ENCODE data around the gene EXT2.

Gene EXT2

DNA sequence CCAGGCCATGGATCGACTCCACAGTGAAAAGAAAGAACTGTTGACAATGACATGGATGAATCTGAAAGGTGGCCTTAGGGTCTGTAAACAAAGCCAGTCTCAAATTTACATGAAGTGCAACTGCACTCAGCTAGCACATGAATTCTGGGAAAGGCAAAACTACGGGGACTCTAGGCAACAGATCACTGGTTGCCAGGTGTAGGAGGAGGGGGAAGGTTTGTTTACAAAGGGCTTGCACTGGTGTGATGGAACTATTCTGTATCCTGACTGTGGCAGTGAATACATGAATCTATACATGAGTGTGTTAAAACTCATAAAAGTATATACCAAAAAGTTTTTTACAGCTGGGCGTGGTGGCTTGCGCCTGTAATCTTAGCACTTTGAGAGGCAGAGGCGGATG, 187.1 kb downstream of the EXT2 start:
- no peak overlapping the region for H3K27ac ChIP-seq (replicated peaks)
- H3K27me3 ChIP-seq (ENCODE audit: insufficient read depth, poor library complexity, severe bottlenecking): no peaks in the 10 kb centered on the region
- no peak for DNase-seq (ENCODE audit: low read depth in 1 of 2, low spot score in 1 of 2)
- H3K4me3 ChIP-seq (replicated peaks; ENCODE audit: insufficient read depth, low read length): no peak overlapping the region
- TF ChIP-seq, protein P1, sequence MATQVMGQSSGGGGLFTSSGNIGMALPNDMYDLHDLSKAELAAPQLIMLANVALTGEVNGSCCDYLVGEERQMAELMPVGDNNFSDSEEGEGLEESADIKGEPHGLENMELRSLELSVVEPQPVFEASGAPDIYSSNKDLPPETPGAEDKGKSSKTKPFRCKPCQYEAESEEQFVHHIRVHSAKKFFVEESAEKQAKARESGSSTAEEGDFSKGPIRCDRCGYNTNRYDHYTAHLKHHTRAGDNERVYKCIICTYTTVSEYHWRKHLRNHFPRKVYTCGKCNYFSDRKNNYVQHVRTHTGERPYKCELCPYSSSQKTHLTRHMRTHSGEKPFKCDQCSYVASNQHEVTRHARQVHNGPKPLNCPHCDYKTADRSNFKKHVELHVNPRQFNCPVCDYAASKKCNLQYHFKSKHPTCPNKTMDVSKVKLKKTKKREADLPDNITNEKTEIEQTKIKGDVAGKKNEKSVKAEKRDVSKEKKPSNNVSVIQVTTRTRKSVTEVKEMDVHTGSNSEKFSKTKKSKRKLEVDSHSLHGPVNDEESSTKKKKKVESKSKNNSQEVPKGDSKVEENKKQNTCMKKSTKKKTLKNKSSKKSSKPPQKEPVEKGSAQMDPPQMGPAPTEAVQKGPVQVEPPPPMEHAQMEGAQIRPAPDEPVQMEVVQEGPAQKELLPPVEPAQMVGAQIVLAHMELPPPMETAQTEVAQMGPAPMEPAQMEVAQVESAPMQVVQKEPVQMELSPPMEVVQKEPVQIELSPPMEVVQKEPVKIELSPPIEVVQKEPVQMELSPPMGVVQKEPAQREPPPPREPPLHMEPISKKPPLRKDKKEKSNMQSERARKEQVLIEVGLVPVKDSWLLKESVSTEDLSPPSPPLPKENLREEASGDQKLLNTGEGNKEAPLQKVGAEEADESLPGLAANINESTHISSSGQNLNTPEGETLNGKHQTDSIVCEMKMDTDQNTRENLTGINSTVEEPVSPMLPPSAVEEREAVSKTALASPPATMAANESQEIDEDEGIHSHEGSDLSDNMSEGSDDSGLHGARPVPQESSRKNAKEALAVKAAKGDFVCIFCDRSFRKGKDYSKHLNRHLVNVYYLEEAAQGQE (IDR thresholded peaks at IDR 0.05; ENCODE audit: insufficient replicate concordance, low read depth): no peak
- TF ChIP-seq POLR2AphosphoS5 (IDR thresholded peaks at IDR 0.05; ENCODE audit: low read depth) (no peak), GABPA (IDR thresholded peaks at IDR 0.05; ENCODE audit: low read depth) (no peak), SPI1 (IDR thresholded peaks at IDR 0.05; ENCODE audit: borderline replicate concordance, low read depth) (no peak)
- TF ChIP-seq, protein P2, sequence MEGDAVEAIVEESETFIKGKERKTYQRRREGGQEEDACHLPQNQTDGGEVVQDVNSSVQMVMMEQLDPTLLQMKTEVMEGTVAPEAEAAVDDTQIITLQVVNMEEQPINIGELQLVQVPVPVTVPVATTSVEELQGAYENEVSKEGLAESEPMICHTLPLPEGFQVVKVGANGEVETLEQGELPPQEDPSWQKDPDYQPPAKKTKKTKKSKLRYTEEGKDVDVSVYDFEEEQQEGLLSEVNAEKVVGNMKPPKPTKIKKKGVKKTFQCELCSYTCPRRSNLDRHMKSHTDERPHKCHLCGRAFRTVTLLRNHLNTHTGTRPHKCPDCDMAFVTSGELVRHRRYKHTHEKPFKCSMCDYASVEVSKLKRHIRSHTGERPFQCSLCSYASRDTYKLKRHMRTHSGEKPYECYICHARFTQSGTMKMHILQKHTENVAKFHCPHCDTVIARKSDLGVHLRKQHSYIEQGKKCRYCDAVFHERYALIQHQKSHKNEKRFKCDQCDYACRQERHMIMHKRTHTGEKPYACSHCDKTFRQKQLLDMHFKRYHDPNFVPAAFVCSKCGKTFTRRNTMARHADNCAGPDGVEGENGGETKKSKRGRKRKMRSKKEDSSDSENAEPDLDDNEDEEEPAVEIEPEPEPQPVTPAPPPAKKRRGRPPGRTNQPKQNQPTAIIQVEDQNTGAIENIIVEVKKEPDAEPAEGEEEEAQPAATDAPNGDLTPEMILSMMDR (IDR thresholded peaks at IDR 0.05; ENCODE audit: insufficient read depth, low read length): no peak

DNA sequence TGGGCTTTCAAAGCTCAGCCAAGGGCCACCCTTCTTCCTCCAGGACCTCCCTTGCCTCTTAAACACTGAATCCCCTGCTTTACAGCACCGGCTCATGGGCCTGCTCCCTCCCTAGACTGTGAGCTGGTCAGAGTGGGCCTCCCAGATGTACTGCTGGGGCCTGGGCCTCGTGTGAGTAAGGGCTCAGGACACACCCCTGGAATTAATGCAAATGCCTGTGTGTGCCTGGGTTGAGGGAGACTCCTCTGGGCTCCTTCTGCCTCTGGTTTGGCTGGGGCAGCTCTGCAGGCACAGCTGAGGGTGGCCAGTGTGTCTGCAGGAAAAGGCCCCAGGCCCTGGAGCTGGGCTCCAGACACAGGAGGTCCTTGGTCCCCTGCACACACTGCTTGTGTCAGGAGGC, 190.3 kb downstream of the EXT2 start:
- Histone ChIP-seq H3K27ac (replicated peaks) (no peak overlapping the region), H3K4me3 (replicated peaks; ENCODE audit: insufficient read depth, low read length) (no peak overlapping the region), H3K27me3 (ENCODE audit: insufficient read depth, poor library complexity, severe bottlenecking) (no peaks in the 10 kb centered on the region)
- DNase-seq (ENCODE audit: low read depth in 1 of 2, low spot score in 1 of 2): no peak
- no peak for TF ChIP-seq SPI1 (IDR thresholded peaks at IDR 0.05; ENCODE audit: borderline replicate concordance, low read depth)
- TF ChIP-seq GABPA (IDR thresholded peaks at IDR 0.05; ENCODE audit: low read depth): no peak
- TF ChIP-seq, protein P2 (IDR thresholded peaks at IDR 0.05; ENCODE audit: insufficient read depth, low read length): no peak
- no peak for TF ChIP-seq POLR2AphosphoS5 (IDR thresholded peaks at IDR 0.05; ENCODE audit: low read depth)
- TF ChIP-seq, protein P1 (IDR thresholded peaks at IDR 0.05; ENCODE audit: insufficient replicate concordance, low read depth): no peak

DNA sequence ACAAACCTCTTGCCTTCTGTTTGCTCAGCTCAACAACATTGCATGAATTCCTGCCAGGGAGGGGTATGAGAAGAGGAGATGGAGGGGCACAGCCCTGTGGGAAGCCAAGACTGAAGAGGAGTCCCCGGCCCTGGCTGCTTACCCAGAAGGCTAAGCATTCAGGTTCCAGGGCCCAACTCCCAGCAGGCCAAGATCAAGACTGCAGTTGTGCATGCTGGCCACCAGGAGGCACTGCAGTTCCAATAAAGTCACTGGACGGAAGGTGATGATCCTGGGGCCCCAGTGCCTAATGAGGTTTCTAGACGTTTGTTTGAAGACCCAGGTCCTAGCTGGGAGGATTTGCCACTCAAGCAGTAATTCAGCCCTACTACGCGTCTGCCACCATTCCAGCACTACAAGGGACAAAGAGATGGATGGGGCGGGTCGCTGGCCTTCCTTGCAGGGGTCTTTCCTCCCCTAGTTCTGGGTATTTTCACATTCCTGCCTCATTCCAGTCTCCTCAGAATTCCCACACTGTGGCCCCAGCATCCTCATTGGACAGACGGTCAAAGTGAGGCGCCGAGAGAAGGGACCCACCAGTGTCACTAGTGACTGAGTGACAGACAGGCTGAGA, 190.9 kb downstream of the EXT2 start:
- Histone ChIP-seq H3K4me3 (replicated peaks; ENCODE audit: insufficient read depth, low read length) (no peak overlapping the region), H3K27me3 (ENCODE audit: insufficient read depth, poor library complexity, severe bottlenecking) (no peaks in the 10 kb centered on the region), H3K27ac (replicated peaks) (no peak overlapping the region)
- DNase-seq (ENCODE audit: low read depth in 1 of 2, low spot score in 1 of 2): peak; percentile 21 to 69
- no peak for TF ChIP-seq GABPA (IDR thresholded peaks at IDR 0.05; ENCODE audit: low read depth)
- TF ChIP-seq, protein P1 (IDR thresholded peaks at IDR 0.05; ENCODE audit: insufficient replicate concordance, low read depth): no peak
- TF ChIP-seq, protein P2 (IDR thresholded peaks at IDR 0.05; ENCODE audit: insufficient read depth, low read length): peak; percentile 88

All from HL-60 (cell line).